ENCODE data around the gene OR2T33.
A peak's percentile ranks its signal among the peaks of the same experiment; 100 is the strongest.
"Not testable (repeated sequence)": the region's sequence is repeated elsewhere in the genome, so short reads cannot be mapped to it uniquely, and the experiment has no call there.

Gene OR2T33, protein sequence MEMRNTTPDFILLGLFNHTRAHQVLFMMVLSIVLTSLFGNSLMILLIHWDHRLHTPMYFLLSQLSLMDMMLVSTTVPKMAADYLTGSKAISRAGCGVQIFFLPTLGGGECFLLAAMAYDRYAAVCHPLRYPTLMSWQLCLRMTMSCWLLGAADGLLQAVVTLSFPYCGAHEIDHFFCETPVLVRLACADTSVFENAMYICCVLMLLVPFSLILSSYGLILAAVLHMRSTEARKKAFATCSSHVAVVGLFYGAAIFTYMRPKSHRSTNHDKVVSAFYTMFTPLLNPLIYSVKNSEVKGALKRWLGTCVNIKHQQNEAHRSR

DNA sequence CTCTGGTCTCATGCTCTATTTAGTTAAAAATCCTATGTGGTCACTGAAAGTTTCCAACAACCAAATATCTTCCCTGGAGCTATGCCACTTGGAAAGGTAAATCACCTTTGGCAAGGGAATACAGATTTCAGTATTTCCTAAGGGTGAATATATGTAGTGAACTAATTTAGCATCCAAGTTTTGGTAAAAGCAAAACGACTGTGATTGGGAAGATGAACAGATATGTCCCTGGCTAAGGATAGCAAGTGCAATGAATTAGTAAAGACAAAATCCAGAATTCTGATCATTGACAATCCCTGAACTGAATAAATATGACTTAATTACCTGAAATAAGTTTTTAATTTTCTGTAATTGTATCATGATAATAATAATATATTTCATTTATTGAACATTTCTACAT lies at the start of gene OR2T33:
Gene OR2T33 (minus strand): TSS at position 101 of the 400 bp plus-strand sequence. CDS start 4,162 bp downstream, outside the sequence.
- no peak for DNase-seq

DNA sequence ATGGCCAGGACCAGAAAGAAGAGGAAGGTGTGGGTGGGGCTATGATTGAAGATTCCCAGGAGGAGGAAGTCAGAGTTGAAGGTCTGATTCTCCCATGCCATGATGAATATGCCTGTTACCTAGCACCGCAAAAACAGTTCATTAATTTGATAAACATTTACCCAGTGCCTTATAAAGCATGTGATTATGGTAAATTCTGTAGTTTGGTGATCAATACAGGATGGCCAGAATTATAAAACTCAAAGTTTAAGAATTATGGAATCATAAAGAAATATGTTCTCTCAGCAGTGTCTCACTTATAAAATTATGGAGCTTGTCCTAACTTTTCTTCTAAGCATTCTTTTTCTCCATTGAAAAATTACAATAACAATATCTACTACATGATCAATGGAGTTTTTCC lies 46.7 kb upstream of the OR2T33 start, which contains the start of gene OR2M7:
Gene OR2M7 (minus strand): TSS at position 101 of the 400 bp plus-strand sequence. CDS start 0 bp downstream, at position 101.
- DNase-seq, result no peak

DNA sequence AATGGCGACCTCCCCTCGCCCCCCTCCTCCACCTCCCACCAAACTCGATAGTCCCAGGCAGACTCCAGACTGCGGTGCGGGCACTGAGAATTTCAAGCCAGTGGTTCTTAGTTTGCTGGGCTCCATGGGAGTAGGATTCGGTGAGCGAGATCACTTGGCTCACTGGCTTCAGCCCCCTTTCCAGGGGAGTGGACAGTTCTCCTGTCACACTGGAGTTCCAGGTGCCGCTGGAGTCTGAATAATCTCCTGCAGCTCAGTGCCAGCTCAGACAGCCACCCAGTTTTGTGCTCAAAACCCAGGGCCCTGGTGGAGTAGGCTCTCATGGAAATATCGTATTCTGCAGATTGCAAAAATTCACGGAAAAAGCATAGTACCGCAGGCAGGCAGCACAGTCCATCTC lies 39.0 kb upstream of the OR2T33 start:
- DNase-seq, result no peak

DNA sequence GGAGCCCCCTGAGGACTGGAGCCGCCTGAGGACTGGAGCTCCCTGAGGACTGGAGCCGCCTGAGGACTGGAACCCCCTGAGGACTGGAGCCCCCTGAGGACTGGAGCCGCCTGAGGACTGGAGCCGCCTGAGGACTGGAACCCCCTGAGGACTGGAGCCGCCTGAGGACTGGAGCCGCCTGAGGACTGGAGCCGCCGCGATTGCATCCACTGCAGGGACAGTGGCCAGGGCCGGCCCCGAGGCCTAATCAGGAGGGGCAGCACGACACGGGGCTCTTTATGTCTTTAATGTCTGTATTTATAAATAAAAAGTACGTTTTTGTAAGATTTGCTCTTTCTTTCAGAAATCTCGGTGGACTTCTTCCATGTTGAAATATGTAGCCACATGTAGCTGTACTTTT lies 29.0 kb upstream of the OR2T33 start:
- not testable (repeated sequence) for DNase-seq

DNA sequence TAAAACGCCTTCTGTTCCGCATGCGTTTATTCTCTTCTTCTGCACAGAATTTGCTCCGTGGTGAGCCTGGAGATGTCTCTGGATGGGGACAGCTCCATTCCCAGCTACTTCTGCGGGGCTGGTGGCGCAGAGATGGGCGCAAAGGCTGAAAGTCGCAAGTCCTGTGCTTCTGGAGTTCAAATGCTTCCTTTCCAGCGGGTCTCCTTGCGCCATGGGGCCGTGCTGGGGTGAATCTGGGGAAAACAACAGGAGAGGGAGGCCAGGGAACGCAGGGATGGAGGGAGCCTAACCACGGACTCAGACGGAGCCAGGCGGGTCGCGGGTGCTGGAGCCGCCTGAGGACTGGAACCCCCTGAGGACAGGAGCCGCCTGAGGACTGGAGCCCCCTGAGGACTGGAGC lies 28.3 kb upstream of the OR2T33 start:
- DNase-seq, result no peak

DNA sequence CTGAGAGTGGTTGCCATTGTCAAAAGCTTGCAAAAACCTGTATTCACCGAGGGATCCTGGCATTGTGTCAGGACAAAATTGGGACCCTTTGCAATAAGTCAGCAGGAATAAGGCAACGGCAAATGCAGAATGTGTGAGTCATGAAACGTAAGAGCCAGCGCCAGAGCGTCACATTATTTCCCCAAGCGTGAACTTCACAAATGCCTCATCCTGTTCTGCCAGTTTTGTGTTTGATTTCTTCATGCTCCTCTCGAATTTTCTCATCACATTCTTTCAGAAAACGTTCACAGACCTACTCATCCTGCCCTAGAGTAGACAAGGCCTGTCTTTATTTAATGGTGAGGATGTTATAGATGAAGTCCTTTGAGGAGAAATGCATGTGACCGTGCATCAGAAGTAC lies 27.9 kb upstream of the OR2T33 start:
- not testable (repeated sequence) for DNase-seq

DNA sequence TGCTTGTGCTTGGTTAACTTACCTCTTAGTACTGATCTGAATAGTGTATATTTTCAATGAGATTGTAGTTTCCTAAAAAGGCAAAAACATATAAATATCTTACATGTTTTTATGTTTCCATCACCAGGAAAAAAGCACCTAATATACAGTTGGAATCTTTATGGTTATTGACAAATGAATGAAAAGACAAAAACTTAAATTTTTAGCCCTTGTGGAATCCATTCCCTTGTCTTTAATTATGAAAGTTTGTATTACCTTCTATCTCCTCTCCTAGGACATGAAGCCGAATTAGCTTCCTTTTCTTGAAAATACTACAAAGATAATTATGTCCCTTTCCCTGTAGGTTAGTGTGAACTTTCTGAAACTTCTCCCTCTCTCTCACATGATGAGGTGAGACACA lies 25.5 kb upstream of the OR2T33 start, which contains the start of gene OR2T12:
Gene OR2T12 (minus strand): TSS at position 101 of the 400 bp plus-strand sequence. CDS start 7,846 bp downstream, outside the sequence.
- no peak for DNase-seq

DNA sequence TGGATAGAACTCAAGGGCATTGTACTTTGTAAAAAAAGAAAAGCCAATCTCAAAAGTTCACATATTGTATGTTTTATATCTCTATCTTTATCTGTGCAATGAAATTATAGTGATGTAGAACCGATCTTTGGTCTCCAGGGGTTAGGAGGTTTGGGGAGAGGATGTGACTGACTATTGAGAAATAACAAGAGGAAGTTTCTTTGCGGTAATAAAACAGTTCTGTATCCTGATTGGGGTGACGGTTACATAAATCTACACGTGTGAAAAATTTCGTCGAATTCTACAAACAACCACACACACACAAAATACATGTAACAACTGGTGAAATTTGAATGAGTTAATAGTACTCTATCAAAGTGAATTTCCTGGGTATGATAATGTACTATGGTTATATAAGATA lies 10.6 kb upstream of the OR2T33 start:
- DNase-seq, result no peak

DNA sequence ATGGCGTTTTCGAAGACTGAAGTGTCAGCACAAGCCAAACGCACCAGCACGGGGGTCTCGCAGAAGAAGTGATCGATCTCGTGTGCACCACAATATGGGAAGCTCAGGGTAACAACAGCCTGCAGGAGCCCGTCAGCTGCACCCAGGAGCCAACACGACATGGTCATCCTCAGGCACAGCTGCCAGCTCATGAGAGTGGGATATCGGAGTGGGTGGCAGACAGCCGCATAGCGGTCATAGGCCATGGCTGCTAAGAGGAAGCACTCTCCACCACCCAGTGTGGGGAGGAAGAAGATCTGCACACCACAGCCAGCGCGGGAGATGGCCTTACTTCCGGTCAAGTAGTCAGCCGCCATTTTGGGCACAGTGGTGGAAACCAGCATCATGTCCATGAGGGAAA lies 4.6 kb downstream of the OR2T33 start:
- DNase-seq, result not testable (repeated sequence)

DNA sequence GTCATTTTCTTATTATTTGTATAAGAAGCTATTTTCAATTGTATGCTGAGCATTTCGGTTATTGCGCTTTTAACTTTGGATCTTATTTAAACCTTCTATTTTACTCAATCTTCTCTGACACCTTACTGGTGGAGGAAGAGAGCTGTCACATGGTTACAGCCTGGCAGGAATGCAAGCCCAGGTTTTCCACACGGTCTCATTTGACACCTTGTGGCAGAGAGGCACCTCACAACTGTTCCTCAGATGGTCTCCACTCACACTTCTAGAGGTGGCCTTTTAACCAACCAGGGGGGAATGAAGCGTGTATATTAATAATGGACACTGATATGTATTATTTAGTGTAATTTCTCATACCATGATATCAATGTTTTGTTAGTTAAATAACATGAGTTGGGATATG lies 9.6 kb downstream of the OR2T33 start:
- DNase-seq, result no peak

DNA sequence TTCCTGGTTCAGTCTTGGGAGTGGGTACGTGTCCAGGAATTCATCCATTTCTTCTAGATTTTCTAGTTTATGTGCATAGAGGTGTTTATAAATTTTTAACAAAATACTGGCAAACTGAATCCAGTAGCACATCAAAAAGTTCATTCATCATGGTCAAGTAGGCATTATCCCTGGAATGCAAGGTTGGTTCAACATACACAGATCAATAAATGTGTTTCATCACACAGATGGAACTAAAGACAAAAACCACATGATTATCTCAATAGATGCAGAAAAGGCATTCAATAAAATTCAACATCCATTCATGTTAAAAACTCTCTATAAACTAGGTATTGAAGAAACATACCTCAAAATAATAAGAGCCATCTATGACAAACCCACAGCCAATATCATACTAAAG lies 18.5 kb downstream of the OR2T33 start:
- DNase-seq, result not testable (repeated sequence)

DNA sequence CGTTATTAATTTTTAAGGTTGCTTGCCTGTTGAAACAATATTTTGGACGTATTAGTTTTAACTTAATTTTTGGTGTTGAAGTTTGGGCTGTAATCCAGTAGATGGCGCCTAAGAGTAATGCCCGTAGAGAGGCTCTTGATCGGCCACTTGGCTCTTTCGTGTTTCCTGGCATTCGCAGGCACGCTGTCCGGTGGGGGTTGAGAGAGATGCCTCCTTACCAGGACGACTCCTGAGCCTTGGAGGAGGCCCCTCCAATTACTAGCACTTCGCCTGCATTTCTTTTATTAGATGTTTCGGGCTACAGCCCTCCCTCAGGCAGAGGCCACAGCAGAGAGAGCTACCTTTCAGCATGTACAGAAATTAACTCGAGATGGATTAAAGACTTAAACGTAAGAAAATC lies 34.6 kb downstream of the OR2T33 start:
- DNase-seq, result peak; percentile 31

DNA sequence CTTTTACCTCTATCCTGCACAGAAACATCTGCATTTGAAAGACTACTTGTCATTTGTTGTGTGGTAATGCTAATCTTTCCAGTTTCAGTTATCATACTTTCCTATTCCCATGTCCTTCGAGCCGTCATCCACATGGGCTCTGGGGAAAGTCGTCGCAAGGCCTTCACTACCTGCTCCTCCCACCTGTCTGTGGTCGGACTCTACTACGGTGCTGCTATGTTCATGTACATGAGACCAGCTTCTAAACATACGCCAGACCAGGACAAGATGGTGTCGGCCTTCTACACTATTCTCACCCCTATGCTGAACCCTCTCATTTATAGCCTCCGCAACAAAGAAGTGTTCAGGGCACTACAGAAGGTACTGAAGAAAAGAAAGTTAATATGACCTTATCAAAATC lies 38.3 kb downstream of the OR2T33 start:
- DNase-seq, result no peak

DNA sequence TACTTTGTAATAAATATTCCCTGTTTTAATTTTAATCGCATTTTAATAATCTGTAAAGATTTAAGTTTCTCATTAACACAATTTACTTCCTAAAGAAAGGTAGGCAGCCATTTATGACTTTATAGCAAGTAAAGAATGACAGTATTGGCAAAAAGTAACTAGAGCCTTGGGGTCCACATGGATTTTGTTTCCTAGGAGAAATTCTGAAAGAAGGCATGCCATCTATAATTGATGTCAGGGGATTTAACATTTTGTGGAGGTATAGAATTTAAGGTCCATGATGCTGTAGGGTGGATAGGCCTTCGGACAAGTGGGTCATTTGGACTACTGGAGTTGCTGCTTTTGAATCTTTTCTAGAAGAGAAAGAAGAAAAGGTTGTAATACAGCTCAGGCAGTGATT lies 46.7 kb downstream of the OR2T33 start, which contains the start of gene OR2M4:
Gene OR2M4 (plus strand): TSS at position 301 of the 400 bp plus-strand sequence. CDS start 7,512 bp downstream, outside the sequence.
- no peak for DNase-seq

DNA sequence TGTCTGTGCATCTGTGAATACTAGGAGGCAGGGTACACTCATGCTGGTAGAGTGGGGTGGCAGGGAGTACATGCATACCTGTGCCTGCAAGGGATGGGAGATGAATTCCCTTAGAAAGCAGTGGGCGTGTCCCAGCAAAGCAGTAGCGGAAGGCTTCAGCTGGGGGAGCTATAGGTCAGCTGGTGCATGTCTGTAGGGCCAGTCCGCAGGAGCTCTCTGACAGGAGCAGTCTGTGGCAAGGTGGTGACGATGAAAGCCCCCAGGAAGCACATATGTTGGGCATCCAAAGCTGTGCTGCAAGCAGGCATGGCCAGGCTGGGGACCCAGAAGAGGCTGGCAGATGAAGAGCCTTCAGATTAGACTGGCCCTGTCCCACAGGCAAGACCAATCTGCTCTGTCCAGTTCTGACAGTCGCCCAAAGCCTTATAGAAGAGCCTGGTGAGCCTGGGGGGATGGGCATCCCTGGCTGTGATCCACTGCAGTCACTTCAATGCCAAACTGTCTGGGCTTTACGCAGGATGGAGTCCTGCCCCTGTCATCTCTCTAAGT lies 48.3 kb downstream of the OR2T33 start:
- DNase-seq, result no peak

DNA sequence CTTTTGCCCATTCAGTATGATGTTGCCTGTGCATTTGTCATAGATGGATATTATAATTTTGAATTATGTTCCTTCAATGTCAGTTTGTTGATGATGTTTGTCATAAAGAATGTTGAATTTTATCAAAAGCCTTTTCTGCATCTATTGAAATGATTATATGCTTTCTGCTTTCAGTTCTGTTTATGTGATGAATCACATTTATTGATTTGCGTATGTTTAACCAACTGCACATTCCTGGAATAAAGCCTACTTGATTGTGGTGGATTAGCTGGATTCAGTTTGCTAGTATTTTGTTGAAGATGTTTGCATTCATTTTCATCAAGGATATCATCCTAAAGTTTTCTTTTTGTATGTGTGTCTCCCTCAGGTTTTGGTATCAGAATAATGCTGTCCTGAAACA lies 52.2 kb downstream of the OR2T33 start:
- DNase-seq, result no peak
